T-helper 1 cell treated with Interleukin-12 subunit alpha and Interleukin-12 subunit beta and Interleukin-4 antibody, amounts not matched to agents 30 μg/mL and 1 μg/mL, for 36 hours (primary cell): ENCODE data around the gene ABCB8.
A peak's percentile ranks its signal among the peaks of the same experiment; 100 is the strongest.

Source experiments
- H3K27ac Mint-ChIP-seq: one replicate; pipeline ENCODE4 v1.8.0; 2021; ENCODE audit warnings: mild to moderate bottlenecking, mixed read lengths
- H3K27me3 Mint-ChIP-seq: one replicate; pipeline ENCODE4 v1.8.0; 2021; ENCODE audit warnings: low read depth, mixed read lengths
- H3K36me3 Mint-ChIP-seq: one replicate; pipeline ENCODE4 v1.8.0; 2021; ENCODE audit warnings: low read depth, mixed read lengths
- H3K4me1 Mint-ChIP-seq: one replicate; pipeline ENCODE4 v1.8.0; 2021; ENCODE audit warnings: low read depth, mixed read lengths
- H3K4me3 Mint-ChIP-seq: one replicate; pipeline ENCODE4 v1.8.0; 2021; ENCODE audit warnings: mild to moderate bottlenecking, moderate library complexity, mixed read lengths
- H3K9me3 Mint-ChIP-seq: one replicate; pipeline ENCODE4 v1.8.0; 2021; ENCODE audit warnings: mixed read lengths

Gene ABCB8

DNA sequence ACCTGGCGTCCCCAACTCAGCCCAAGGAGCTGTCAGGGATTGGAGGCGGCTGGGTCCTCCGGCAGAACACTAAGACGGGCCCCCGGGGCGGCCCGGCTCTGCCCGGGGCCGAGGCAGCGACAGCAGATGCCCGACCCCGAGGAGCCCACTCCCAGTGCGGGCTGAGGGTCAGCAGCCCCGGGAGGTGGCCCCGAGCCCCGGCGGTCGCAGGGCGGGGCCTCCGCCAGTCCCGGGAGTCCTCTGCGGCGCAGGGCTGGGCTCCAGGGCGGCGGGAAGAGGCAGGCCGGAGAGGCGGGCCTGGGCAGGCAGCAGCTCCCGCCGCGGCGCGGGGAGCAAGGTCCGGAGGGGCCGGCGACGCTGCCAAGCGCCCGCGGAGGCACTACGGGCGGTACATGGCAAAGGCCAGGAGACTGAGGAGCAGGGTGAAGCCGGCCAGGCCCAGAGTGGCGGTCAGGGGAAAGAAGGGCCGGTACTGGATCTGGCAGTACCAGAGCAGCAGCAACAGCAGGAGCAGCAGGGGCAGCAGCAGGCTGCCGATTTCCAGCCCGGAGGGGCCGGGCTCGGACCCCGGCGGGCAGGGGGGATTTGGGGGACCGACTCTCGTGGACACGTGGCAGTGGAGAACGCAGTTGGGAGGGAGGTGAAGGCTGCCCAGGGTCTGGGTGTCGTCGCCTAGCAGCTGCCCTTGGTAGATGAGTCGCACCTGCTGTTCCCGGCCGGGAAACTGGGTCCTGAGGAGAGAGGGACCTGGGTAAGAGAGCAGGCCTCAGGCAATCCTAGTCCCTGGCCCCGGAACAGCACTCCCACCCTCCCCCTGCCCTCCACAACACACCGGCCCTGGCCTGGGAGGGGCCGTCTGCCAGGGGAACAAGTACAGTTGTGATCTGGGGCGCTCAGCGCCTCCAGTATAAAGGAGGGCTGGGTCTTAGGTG lies 53.2 kb downstream of the ABCB8 start:
- peaks cover 30% of the 10 kb centered on the region for H3K4me1 Mint-ChIP-seq

DNA sequence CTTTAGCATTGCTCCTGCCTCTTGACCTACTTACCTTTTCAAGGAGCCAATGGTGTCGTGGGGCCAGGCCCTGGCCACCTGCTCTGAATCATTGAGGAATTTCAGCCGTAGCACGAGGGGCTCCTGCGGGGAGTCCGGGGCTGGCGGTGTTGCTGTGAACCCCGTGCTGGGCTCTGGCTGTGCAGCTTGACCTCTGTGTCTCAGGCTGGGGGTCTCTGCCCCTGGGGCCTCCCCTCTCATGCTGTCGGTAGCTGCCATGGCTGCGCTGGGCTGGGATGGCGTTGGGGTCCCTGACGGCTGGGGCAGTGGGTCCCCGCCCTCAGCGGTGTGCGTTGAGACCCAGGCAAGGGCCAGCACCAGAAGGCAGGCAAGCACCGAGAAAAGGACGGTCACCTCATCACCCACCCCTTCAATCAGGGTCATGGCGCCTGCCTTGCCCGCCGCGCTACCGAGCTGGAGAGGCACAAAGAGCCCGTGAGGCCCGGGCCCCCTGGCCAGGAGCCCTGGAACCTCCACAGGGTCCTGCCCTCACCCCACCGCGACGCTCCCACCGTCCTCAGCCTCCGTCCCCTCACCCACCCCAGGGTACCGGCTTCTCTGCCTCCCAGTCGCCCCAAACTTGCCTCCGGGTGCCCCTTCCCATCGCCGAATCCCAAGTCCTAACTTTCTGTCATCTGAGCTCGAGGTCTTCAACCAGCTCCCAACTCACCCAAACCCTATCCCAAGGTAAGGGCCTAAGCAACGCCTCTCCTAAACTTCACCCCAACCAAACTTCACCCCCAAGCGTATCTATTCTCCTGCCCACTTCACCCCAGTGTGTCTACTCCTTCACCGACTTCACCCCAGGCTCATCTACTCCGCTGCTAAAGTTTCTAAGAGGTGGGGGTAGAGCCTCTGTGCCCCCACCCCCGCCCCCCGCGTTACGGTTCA lies 54.2 kb downstream of the ABCB8 start:
- H3K4me1 Mint-ChIP-seq, result peaks cover 30% of the 10 kb centered on the region
- H3K27ac Mint-ChIP-seq, result peak overlapping the region; percentile 86
- H3K4me3 Mint-ChIP-seq, result peak overlapping the region; percentile 92
- peaks cover 7% of the 10 kb centered on the region for H3K36me3 Mint-ChIP-seq
- peaks cover 16% of the 10 kb centered on the region for H3K27me3 Mint-ChIP-seq
- H3K9me3 Mint-ChIP-seq, result no peaks in the 10 kb centered on the region

More for the DNA sequence above, 53.2 kb downstream of the ABCB8 start:
- Mint-ChIP-seq H3K27me3 (peaks cover 16% of the 10 kb centered on the region), H3K9me3 (no peaks in the 10 kb centered on the region), H3K4me3 (peak overlapping the region; percentile 92), H3K27ac (peak overlapping the region; percentile 49), H3K36me3 (peaks cover 7% of the 10 kb centered on the region)

DNA sequence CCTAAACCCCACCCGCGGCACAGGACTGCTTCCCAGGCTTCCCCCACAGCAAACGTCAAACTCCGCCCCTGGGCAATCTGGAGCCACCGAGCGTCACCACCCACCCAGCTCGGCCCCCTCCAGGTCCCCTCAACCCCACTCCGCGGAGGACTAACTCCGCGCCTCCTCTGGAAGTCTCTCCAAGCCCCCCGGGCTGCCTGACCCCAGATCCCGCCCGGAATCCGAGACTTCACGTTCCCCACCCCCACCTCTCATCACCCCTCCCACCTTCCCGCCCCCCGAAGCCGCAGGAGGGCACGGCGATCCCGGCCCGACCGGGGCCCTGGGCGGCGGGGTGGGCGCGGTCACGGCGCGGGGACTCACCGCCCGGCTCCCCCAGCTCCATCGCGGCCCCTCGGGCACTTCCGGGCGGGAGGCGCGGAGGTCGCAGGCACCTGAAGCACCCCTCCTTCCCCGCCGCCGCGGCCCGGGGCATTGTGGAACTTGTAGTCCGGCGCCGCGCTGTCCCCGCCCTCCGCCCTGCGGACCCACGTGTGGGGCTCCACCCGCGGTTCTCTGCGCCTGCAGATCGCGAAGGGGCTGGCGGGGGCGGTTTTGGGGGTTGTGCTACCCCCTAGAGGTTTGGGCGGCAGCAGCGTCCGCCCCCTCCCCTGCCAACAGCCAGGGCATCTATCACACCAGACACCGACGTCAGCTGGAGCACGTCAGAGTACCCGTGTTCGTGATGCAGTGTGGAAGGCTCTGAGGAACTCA lies 55.0 kb downstream of the ABCB8 start, which contains the start of gene TMUB1:
TSS of gene TMUB1 (minus strand) at position 423 of the 753 bp plus-strand sequence. CDS start 930 bp downstream, outside the sequence.
- Mint-ChIP-seq H3K27ac (peak within 1 kb of the TSS; percentile 86), H3K27me3 (peaks cover 16% of the 10 kb centered on the region), H3K36me3 (peaks cover 7% of the 10 kb centered on the region), H3K9me3 (no peaks in the 10 kb centered on the region), H3K4me1 (peaks cover 28% of the 10 kb centered on the region), H3K4me3 (peak within 1 kb of the TSS; percentile 92)

DNA sequence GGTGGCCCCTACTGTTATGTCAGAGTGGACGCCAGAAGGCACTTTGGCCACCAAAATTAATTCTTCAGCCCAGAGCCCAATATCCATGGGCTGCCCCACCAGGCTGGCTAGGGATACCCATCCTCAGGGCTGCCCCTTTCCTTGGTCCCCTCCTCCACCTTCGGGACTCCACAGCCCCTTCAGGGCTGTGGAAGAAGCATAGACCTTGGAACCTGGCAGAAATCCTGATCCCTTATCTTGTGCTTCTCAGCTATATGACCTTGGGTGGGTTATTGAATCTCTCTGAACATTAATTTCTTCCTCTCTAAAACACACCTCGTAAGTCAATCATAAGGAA lies 55.5 kb downstream of the ABCB8 start:
- Mint-ChIP-seq H3K36me3 (peaks cover 7% of the 10 kb centered on the region), H3K4me1 (peaks cover 28% of the 10 kb centered on the region), H3K9me3 (no peaks in the 10 kb centered on the region), H3K27ac (peak overlapping the region; percentile 45), H3K27me3 (peaks cover 17% of the 10 kb centered on the region), H3K4me3 (peak overlapping the region; percentile 92)

DNA sequence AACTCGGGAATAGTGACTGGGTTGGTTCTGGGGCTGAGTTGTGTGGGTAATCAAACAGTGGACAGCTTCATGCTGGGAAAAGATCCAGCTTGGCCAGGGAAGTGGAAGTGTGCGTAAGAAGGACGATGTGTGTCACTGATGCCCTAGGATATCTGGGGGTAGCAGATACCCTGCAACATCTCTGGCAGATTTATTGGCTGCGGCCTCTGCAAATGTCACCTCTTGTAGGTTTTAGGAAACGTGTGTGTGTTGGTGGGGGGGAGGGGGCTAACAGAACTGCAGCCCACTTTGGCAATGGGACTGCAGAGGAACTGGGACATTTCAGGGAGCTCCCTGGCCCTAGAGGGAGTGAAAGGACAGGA lies 57.1 kb downstream of the ABCB8 start:
- Mint-ChIP-seq H3K27me3 (peaks cover 21% of the 10 kb centered on the region), H3K4me1 (peaks cover 28% of the 10 kb centered on the region), H3K27ac (peak overlapping the region; percentile 49), H3K9me3 (no peaks in the 10 kb centered on the region), H3K36me3 (peaks cover 3% of the 10 kb centered on the region), H3K4me3 (peak overlapping the region; percentile 81)

DNA sequence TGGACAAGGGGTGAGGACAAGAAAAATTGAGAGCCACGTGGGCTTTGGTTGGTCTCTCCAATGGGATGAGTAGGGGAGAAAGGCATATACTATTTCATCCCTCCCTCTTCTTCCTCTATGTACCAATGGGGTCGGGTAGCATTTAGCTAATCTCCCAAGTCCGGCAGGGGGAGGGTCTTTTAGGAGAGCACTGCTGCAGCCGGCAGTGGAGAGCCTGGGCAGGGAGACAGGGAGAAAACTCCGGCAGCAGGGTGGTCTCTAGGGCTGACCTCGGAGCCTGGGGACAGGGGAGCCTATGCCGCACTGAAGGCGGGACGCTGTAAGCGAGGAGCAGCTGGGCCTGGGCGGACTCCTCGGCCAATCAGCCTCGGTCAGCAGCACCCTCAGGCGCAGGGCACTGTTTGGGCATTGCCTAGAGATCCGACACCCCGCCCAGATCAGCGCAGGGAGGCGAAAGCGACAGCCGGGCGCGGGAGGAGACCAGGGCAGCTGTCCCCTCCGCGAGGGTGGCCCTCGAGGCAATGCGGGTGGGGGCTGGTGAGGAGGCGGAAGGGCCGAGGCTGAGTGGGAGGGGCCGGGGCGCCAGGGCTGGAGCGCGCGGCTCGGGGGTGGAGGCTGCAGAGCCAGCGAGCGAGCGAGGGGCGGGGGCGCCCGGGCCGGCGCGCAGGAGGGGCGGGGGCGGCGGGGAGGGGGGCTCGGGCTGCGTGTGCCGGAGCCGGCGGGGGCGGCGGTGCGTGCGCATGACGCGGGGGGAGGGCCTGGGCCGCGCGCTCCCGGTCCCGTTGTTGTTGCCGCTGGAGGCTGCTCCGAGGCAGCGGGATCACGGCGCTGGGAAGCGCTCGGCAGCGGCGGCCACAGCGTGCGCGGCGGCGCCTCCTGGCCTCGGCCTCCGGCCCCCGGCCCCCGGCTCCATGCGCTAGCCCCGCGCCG lies 57.7 kb downstream of the ABCB8 start, which contains the start of gene AGAP3:
TSS of gene AGAP3 (plus strand) at position 785 of the 930 bp plus-strand sequence. CDS start 267 bp downstream, outside the sequence.
- Mint-ChIP-seq H3K4me3 (peak within 1 kb of the TSS; percentile 92), H3K36me3 (peaks cover 3% of the 10 kb centered on the region), H3K27me3 (peaks cover 21% of the 10 kb centered on the region), H3K9me3 (no peaks in the 10 kb centered on the region), H3K4me1 (peaks cover 28% of the 10 kb centered on the region), H3K27ac (peak within 1 kb of the TSS; percentile 76)

DNA sequence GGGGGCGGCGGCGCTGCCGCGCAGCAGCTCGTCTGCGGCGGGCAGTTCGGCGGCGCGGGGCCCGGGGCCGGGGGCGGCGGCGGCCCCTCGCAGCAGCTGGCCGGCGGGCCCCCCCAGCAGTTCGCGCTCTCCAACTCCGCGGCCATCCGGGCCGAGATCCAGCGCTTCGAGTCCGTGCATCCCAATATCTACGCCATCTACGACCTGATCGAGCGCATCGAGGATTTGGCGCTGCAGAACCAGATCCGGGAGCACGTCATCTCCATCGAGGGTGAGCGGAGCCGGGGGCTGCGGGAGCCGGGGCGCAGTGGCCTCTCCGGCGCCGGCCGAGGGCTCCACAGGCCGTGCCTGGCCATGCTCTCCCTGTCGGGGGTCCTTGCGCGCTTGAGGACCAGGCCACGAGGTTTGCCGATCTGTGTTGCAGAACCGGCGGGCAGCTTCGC lies 58.6 kb downstream of the ABCB8 start:
- Mint-ChIP-seq H3K27ac (peak overlapping the region; percentile 76), H3K9me3 (no peaks in the 10 kb centered on the region), H3K4me1 (peaks cover 28% of the 10 kb centered on the region), H3K4me3 (peak overlapping the region; percentile 92), H3K36me3 (peaks cover 3% of the 10 kb centered on the region), H3K27me3 (peaks cover 21% of the 10 kb centered on the region)

DNA sequence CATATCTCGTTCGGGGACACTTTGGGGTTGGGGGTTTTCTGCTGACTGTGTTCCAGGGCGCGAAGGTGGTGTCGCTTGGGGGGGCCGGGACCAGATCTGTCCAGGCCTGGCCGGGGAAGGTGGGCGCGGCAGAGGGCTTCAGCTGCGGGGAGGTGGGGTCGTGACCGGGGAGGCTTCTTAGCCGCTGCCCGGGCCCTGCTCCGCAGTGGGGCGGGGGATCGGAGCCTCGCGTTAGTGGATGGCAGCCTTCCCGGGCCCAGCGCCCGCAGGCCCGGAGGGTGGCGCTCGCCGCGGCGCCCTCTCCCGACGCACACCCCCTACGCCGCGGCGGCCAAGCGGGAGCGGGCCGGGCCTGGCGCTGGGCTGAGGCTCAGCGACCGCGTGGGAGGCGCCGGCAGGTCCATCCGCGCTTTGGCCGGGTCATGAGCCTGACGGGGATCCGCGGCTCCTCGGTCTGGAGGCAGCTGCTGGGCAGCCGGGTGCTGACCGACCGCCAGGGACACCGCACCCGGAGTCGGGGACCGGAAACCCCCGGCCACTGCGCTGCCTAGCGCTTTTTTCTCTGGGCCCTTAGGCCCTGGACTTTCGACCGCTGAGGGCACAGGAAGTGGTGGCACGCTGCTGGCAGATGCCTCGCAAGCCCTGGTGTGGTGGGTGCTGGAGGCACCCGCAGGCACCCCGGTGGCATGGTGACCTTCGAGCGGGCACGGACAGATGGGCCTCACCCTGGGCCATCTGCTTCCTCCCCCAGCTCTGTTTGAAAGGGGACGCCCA lies 59.2 kb downstream of the ABCB8 start:
- H3K27me3 Mint-ChIP-seq, result peaks cover 21% of the 10 kb centered on the region
- peaks cover 28% of the 10 kb centered on the region for H3K4me1 Mint-ChIP-seq
- no peaks in the 10 kb centered on the region for H3K9me3 Mint-ChIP-seq
- no peak overlapping the region for H3K27ac Mint-ChIP-seq
- peak overlapping the region; percentile 92 for H3K4me3 Mint-ChIP-seq
- peaks cover 3% of the 10 kb centered on the region for H3K36me3 Mint-ChIP-seq

DNA sequence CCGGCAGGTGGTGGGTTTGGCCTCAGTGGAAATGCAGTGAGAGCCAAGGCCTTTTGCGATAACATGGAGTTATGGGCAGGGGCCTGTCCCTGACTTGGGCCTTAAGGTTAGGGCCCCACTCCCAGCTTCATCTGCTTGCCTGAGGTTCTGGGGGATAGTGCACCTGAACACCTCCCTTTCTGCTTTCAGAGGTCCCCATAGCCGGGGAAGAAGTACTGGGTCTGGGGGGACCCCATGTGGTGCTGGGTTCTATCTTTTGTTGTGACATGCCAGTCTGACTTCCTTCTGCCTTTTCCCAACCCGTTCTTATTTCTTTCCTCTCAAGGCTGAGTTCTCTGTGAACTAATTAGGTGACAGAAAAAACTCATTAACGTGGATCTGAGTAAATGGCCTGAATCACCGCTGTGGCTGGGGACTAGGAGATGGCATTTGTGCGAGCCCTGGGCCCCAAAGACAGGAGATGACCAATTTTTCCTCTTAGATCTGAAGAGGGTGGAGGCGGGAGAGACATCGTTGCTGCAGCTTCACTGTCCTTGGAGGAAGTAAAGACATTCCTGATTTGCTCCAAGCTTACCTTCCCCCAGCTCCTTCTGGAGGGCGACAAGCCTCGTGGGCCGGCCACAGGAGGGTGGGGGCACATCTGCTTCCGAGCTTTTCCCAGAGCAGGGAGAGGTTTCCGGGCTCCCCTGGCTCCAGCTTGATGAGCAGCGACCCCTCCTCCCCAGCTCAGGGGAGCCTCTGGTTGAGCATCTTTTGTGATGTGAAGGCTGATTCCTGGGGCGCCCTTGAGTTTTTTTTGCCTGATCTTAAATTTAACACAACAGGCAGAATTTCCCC lies 60.0 kb downstream of the ABCB8 start:
- Mint-ChIP-seq H3K27ac (no peak overlapping the region), H3K9me3 (no peaks in the 10 kb centered on the region), H3K4me1 (peaks cover 25% of the 10 kb centered on the region), H3K36me3 (no peaks in the 10 kb centered on the region), H3K4me3 (peak overlapping the region; percentile 57), H3K27me3 (peaks cover 21% of the 10 kb centered on the region)

DNA sequence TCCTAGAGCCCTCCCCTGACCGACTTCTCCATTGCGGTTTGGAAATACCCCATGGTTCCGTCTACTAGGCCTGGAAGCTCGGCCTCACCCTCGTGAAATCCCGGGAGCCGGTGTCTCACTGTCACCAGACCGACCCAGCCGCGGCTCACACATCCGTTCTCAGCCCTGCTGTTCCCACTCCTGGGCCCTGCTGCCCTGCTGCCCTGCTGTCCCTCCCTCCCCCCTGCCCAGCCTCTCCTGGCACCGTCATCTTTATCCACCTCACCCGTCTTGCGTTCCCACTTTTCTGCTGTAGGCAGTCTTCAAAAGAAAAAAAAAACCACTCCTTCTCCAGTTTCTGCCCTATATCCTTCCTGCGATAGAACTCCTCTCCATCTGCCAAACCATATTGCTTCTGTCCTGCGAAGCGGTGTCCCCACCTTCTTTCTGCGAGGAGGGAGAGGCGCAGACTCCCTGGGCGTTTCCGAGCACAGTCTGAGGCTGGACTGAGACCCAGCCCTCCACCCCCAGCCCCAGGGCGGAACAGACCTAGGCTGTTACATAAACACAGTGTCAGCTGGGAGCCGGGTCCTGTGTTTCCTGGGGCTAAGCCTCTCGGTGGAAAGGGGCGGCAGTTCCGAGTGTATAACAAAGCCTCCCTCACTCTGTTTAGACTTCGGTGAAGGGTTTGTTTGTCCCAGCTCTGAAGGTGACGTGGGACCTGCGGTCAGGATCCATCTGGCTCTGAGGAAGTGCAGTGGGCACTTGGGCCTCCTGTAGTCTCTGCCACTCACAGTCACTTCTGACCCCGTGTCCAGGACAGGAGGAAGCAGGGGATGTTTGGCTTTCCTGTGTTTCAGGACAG lies 60.8 kb downstream of the ABCB8 start:
- Mint-ChIP-seq H3K4me3 (peak overlapping the region; percentile 65), H3K27me3 (peaks cover 21% of the 10 kb centered on the region), H3K4me1 (peaks cover 25% of the 10 kb centered on the region), H3K9me3 (no peaks in the 10 kb centered on the region), H3K27ac (peak overlapping the region; percentile 43), H3K36me3 (no peaks in the 10 kb centered on the region)
